H1 (cell line): Measurements from ENCODE around the gene CAT. TPM values are rescaled to one million over a fixed set of nuclear protein-coding genes. Genes with fewer than 3 reads are reported as not detected.

Experiments used
- CTCF ChIA-PET: fragments of 300-600 bp; sonication (Branson Sonifier 250); formaldehyde crosslinking; loops from one replicate; lab custom pipeline; 2021; ENCODE audit not compliant: partially characterized antibody; lab: Charles Lee
- POLR2A ChIA-PET: fragments of 300-600 bp; sonication (Branson Sonifier 250); formaldehyde crosslinking; loops from one replicate; lab custom pipeline; 2021; ENCODE audit warnings: inconsistent platforms; ENCODE audit not compliant: partially characterized antibody; lab: Charles Lee
- DNase-seq, 2 experiments: peaks; one replicate each; pipeline versions ENCODE4 v3.0.0 to v3.0.0-alpha.2; 2010 to 2022; ENCODE audit warnings: low spot score in 2 of 2, low read depth in 1 of 2, mixed read lengths in 1 of 2
- FAIRE-seq: peaks from 2 replicates; lab custom pipeline; 2011; peaks lifted over from hg19 to GRCh38; lab: Jason Lieb, UNC
- H2AFZ ChIP-seq: 2 replicates; pipeline ENCODE4 v1.8.1; 2012; ENCODE audit warnings: low read length, inconsistent platforms
- H2AK5ac ChIP-seq: 2 replicates; pipeline ENCODE4 v1.6.1; 2013; ENCODE audit warnings: low read depth, low read length
- H2BK120ac ChIP-seq: replicated peaks from 2 replicates; pipeline ENCODE3; 2013; ENCODE audit warnings: low read depth, low read length, inconsistent platforms
- H2BK12ac ChIP-seq: 2 replicates; pipeline ENCODE4 v1.6.1; 2013; ENCODE audit warnings: low read depth, low read length
- H2BK15ac ChIP-seq: 2 replicates; pipeline ENCODE4 v1.6.1; 2013; ENCODE audit warnings: low read length
- H2BK20ac ChIP-seq: 2 replicates; pipeline ENCODE4 v1.6.1; 2013; ENCODE audit warnings: low read length
- H2BK5ac ChIP-seq: 2 replicates; pipeline ENCODE4 v1.6.1; 2013; ENCODE audit warnings: low read depth, low read length
- H3K14ac ChIP-seq: 2 replicates; pipeline ENCODE4 v1.6.1; 2013; ENCODE audit warnings: inconsistent platforms; ENCODE audit not compliant: insufficient read length
- H3K18ac ChIP-seq: 2 replicates; pipeline ENCODE4 v1.6.1; 2013; ENCODE audit warnings: low read length; ENCODE audit errors: extremely low read depth
- H3K23ac ChIP-seq: 2 replicates; pipeline ENCODE4 v1.6.1; 2013; ENCODE audit warnings: inconsistent platforms; ENCODE audit not compliant: insufficient read length
- H3K23me2 ChIP-seq: 2 replicates; pipeline ENCODE4 v1.6.1; 2013; ENCODE audit warnings: low read depth, low read length
- H3K27ac ChIP-seq: 2 replicates; pipeline ENCODE4 v1.6.1; 2011; ENCODE audit warnings: low read depth, low read length, inconsistent platforms
- H3K27me3 ChIP-seq, 4 experiments: replicated peaks in 1 of 4; 1 replicate in 1 of 4; 2 replicates in 3 of 4; pipeline versions ENCODE4 v1.6.1 to v1.8.1; 2011 to 2013; ENCODE audit warnings: low read length in 3 of 4, mild to moderate bottlenecking in 3 of 4, inconsistent platforms in 2 of 4, mixed read lengths in 2 of 4, moderate library complexity in 1 of 4; ENCODE audit not compliant: control insufficient read depth in 3 of 4, insufficient read depth in 3 of 4; ENCODE audit errors: extremely low read depth in 1 of 4
- H3K36me3 ChIP-seq, 4 experiments: 2 replicates each; pipeline versions ENCODE4 v1.6.1 to v1.8.1; 2011 to 2013; ENCODE audit warnings: mild to moderate bottlenecking in 4 of 4, low read length in 3 of 4, moderate library complexity in 2 of 4, control low read depth in 1 of 4, inconsistent platforms in 1 of 4; ENCODE audit not compliant: insufficient read depth in 4 of 4, control insufficient read depth in 2 of 4
- H3K4ac ChIP-seq: replicated peaks from 2 replicates; pipeline ENCODE3; 2013; ENCODE audit warnings: low read length, low read depth, mixed read lengths, inconsistent platforms; ENCODE audit not compliant: insufficient read length
- H3K4me1 ChIP-seq, 4 experiments: replicated peaks in 1 of 4; 1 replicate in 1 of 4; 2 replicates in 3 of 4; pipeline versions ENCODE4 v1.6.1 to v1.8.1; 2011 to 2013; ENCODE audit warnings: low read length in 3 of 4, inconsistent platforms in 2 of 4, mixed read lengths in 1 of 4; ENCODE audit not compliant: insufficient read depth in 4 of 4, control insufficient read depth in 3 of 4
- H3K4me2 ChIP-seq, 2 experiments: 2 replicates each; pipeline versions ENCODE4 v1.6.1 to v1.8.1; 2011 to 2013; ENCODE audit warnings: low read depth in 2 of 2, low read length in 2 of 2, control low read depth in 1 of 2, inconsistent platforms in 1 of 2, mild to moderate bottlenecking in 1 of 2; ENCODE audit not compliant: insufficient read depth in 1 of 2
- H3K4me3 ChIP-seq, 4 experiments: fragments of 200-600, 300-600 bp in 1 of 4; sonication (generic), shearing (Covaris generic), sonication (Bioruptor Twin) in 1 of 4; 2 replicates each; pipeline versions ENCODE4 v1.5.1 to v1.8.1; 2011 to 2016; ENCODE audit warnings: low read length in 4 of 4, low read depth in 3 of 4, control low read depth in 2 of 4, inconsistent platforms in 2 of 4, mild to moderate bottlenecking in 2 of 4, mixed read lengths in 1 of 4, moderate library complexity in 1 of 4; ENCODE audit not compliant: insufficient read depth in 2 of 4; ENCODE audit errors: extremely low read depth in 1 of 4
- H3K56ac ChIP-seq: replicated peaks from 2 replicates; pipeline ENCODE3; 2013; ENCODE audit warnings: low read depth, mild to moderate bottlenecking, mixed read lengths, low read length, inconsistent platforms; ENCODE audit not compliant: insufficient read length
- H3K79me1 ChIP-seq: 2 replicates; pipeline ENCODE4 v1.6.1; 2013; ENCODE audit warnings: low read depth, low read length, control low read depth
- H3K79me2 ChIP-seq, 2 experiments: 2 replicates each; pipeline versions ENCODE4 v1.6.1 to v1.8.1; 2012 to 2013; ENCODE audit warnings: low read length in 2 of 2, mild to moderate bottlenecking in 2 of 2, inconsistent platforms in 1 of 2; ENCODE audit not compliant: insufficient read depth in 2 of 2, control insufficient read depth in 1 of 2
- H3K9ac ChIP-seq, 4 experiments: replicated peaks in 1 of 4; 1 replicate in 1 of 4; 2 replicates in 3 of 4; pipeline versions ENCODE4 v1.6.1 to v1.8.1; 2011 to 2013; ENCODE audit warnings: low read depth in 3 of 4, low read length in 3 of 4, control low read depth in 2 of 4, mild to moderate bottlenecking in 2 of 4, moderate library complexity in 2 of 4, inconsistent platforms in 1 of 4; ENCODE audit errors: extremely low read depth in 1 of 4
- H3K9me3 ChIP-seq, 2 experiments: 2 replicates each; pipeline versions ENCODE4 v1.6.1 to v1.8.1; 2012 to 2013; ENCODE audit warnings: mild to moderate bottlenecking in 2 of 2, moderate library complexity in 2 of 2, control low read depth in 1 of 2, inconsistent platforms in 1 of 2, low read depth in 1 of 2, low read length in 1 of 2, mixed read lengths in 1 of 2; ENCODE audit not compliant: insufficient read depth in 2 of 2
- H4K20me1 ChIP-seq, 2 experiments: replicated peaks in 1 of 2; 2 replicates each; pipeline versions ENCODE3 to v1.8.1; 2011 to 2013; ENCODE audit warnings: inconsistent platforms in 2 of 2, low read length in 2 of 2, mild to moderate bottlenecking in 1 of 2; ENCODE audit not compliant: insufficient read depth in 2 of 2, control insufficient read depth in 1 of 2
- H4K5ac ChIP-seq: 2 replicates; pipeline ENCODE4 v1.6.1; 2013; ENCODE audit warnings: low read length, low read depth, mixed read lengths, inconsistent platforms; ENCODE audit not compliant: insufficient read length
- H4K8ac ChIP-seq: 2 replicates; pipeline ENCODE4 v1.8.0; 2013; ENCODE audit warnings: mild to moderate bottlenecking, moderate library complexity, low read length, inconsistent platforms; ENCODE audit not compliant: insufficient read depth; ENCODE audit errors: extremely low read depth
- H4K91ac ChIP-seq: replicated peaks from 2 replicates; pipeline ENCODE3; 2013; ENCODE audit warnings: low read length, mixed read lengths, inconsistent platforms; ENCODE audit not compliant: insufficient read length
- CBX5 ChIP-seq: fragments of 300-800, 300-1000 bp; sonication (generic); IDR thresholded peaks from 2 replicates; pipeline ENCODE4 v1.7.1; 2016; ENCODE audit warnings: antibody characterized with exemption, low read length, low read depth
- EP300 ChIP-seq, 2 experiments: IDR thresholded peaks; 1 replicate in 1 of 2; 2 replicates in 1 of 2; pipeline ENCODE4 v1.6.1; 2011 to 2012; ENCODE audit warnings: low read depth in 2 of 2, low read length in 2 of 2, mild to moderate bottlenecking in 2 of 2, borderline replicate concordance in 1 of 2, inconsistent platforms in 1 of 2, moderate library complexity in 1 of 2
- GABPA ChIP-seq: IDR thresholded peaks from 2 replicates; pipeline ENCODE4 v1.6.1; 2011; ENCODE audit warnings: mild to moderate bottlenecking, low read length, moderate library complexity, borderline replicate concordance; ENCODE audit not compliant: insufficient read depth
- GTF2F1 ChIP-seq: IDR thresholded peaks from 2 replicates; pipeline ENCODE4 v1.6.1; 2012; ENCODE audit warnings: low read depth, low read length, improper control_type of control experiment, borderline replicate concordance
- HDAC2 ChIP-seq, 2 experiments: fragments of 300-600 bp in 1 of 2; sonication (generic) in 1 of 2; IDR thresholded peaks; 2 replicates each; pipeline ENCODE4 v1.6.1; 2011 to 2012; ENCODE audit warnings: low read depth in 2 of 2, low read length in 2 of 2, mild to moderate bottlenecking in 2 of 2, moderate library complexity in 2 of 2, borderline replicate concordance in 1 of 2, inconsistent platforms in 1 of 2
- POLR2AphosphoS5 ChIP-seq: IDR thresholded peaks from 2 replicates; pipeline ENCODE4 v1.6.1; 2011; ENCODE audit warnings: low read depth, low read length
- SIRT6 ChIP-seq: IDR thresholded peaks from one replicate; pipeline ENCODE4 v1.7.1; 2012; ENCODE audit warnings: low read length, inconsistent platforms
- SP1 ChIP-seq: IDR thresholded peaks from 2 replicates; pipeline ENCODE4 v1.6.1; 2011; ENCODE audit warnings: low read depth, low read length
- SP4 ChIP-seq: IDR thresholded peaks from 2 replicates; pipeline ENCODE4 v1.6.1; 2012; ENCODE audit warnings: low read length, inconsistent platforms
- TAF7 ChIP-seq: optimal IDR thresholded peaks from 2 replicates; pipeline ENCODE3; 2011; ENCODE audit warnings: low read depth, mild to moderate bottlenecking, inconsistent platforms, low read length, moderate library complexity, borderline replicate concordance
- WGBS, 2 experiments: shearing (Covaris generic) in 1 of 2; methylation state at CpG; one replicate each; pipeline versions ENCODE4 v1.1.6 to v1.1.7; 2013 to 2015; ENCODE audit warnings: low lambda C conversion rate in 2 of 2, mixed read lengths in 2 of 2, inconsistent platforms in 1 of 2, low coverage in 1 of 2, missing lambda C conversion rate in 1 of 2; ENCODE audit not compliant: insufficient replicate concordance in 2 of 2, insufficient coverage in 1 of 2, insufficient read length in 1 of 2; ENCODE audit errors: extremely low coverage in 1 of 2, missing lambda C conversion rate in 1 of 2; 5-methylcytosine and 5-hydroxymethylcytosine counted together
- polyA plus RNA-seq, 7 experiments: library from polyadenylated mRNA; depleted of rRNA in 3 of 7; stranded (reverse) in 5 of 7; unstranded in 2 of 7; fragments of >200 nt in 5 of 7; fragments of 200-250 nt in 2 of 7; gene quantifications; 1 replicate in 5 of 7; 2 replicates in 1 of 7; 4 replicates in 1 of 7; pipeline versions ENCODE4 v1.2.1 to v1.2.3, GENCODE V29; 2011 to 2013; ENCODE audit warnings: missing spikeins in 2 of 7, mixed read lengths in 2 of 7
- total RNA-seq: library from RNA; stranded (reverse); fragmentation: NEBNext Ultra II Directional; extraction: Animal tissue kit (Norgen Biotek cat#: 25700); gene quantifications from 2 replicates; pipeline ENCODE4 v1.2.1, GENCODE V29; 2021
- TF ChIP-seq, protein P1 (sequence below): IDR thresholded peaks from 2 replicates; pipeline ENCODE4 v1.6.1; 2012; ENCODE audit warnings: low read length, inconsistent platforms

The CAT gene
- total and polyA plus RNA-seq, 2 of the 8 experiments (the other 6 are each of a cell fraction or from before 2014, with no cell fraction given): 9.6 to 15.0 TPM

DNA sequence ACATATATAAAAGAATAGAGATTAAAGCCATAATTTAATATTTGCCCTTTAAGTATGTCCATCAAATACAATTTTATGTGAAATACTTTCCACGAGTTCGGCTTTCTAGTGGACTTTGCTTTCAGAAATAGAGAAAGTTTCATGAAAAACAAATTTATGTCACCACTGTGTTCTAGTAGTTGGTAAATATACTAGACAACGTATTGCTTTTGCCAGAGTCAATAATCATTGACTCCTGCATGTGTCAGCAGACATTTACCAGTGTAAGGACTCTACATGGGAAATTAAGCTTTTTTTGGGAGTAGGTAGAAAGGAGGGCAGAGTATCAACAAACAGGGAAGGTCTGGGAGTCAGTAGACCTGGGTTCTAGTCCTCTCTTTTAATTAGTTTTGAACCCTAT lies 32.3 kb upstream of the CAT start:
- H4K20me1 ChIP-seq: no peaks in the 10 kb centered on the region
- no peaks in the 10 kb centered on the region for H3K36me3 ChIP-seq
- H3K4me2 ChIP-seq: no peak overlapping the region
- H3K23me2 ChIP-seq: no peaks in the 10 kb centered on the region; the same call in 1 of the 2 replicates
- no peak overlapping the region for H4K91ac ChIP-seq
- no peak overlapping the region for H2BK20ac ChIP-seq
- H2BK15ac ChIP-seq: no peak overlapping the region
- no peak overlapping the region for H3K27ac ChIP-seq
- H2AFZ ChIP-seq: no peak overlapping the region
- no peak overlapping the region for H3K9ac ChIP-seq
- H3K18ac ChIP-seq: no peak overlapping the region
- FAIRE-seq (no peak), DNase-seq (no peak)
- H3K79me2 ChIP-seq: no peaks in the 10 kb centered on the region
- H3K23ac ChIP-seq: no peak overlapping the region
- no peak overlapping the region for H4K8ac ChIP-seq
- no peak overlapping the region for H3K4me3 ChIP-seq
- H4K5ac ChIP-seq: no peak overlapping the region
- no peak overlapping the region for H3K14ac ChIP-seq
- no peaks in the 10 kb centered on the region for H3K79me1 ChIP-seq
- no peak overlapping the region for H3K56ac ChIP-seq
- no peak overlapping the region for H2BK5ac ChIP-seq
- no peak overlapping the region for H2AK5ac ChIP-seq
- no peaks in the 10 kb centered on the region for H3K4me1 ChIP-seq
- no peaks in the 10 kb centered on the region for H3K27me3 ChIP-seq
- WGBS, 2 experiments: 86% methylated on average over 3 of the region's 3 CpGs; no CpG with 5 or more reads in 1 of the 2 experiments
- no peak overlapping the region for H2BK12ac ChIP-seq
- no peak overlapping the region for H3K4ac ChIP-seq
- ChIA-PET POLR2A (no interaction called here), CTCF (interaction anchor here (2.6 kb wide), 1 partner anchor 11 kb away, joined by 15 read pairs; no protein-coding TSS in a partner anchor)
- no peaks in the 10 kb centered on the region for H3K9me3 ChIP-seq
- no peak overlapping the region for H2BK120ac ChIP-seq
- TF ChIP-seq CBX5 (no peak), TAF7 (no peak), GABPA (no peak), SP1 (no peak), SP4 (no peak), HDAC2 (IDR thresholded peaks at IDR 0.05; ENCODE audit: borderline replicate concordance in 1 of 2, low read depth in 2 of 2, low read length in 2 of 2) (no peak), GTF2F1 (no peak), EP300 (IDR thresholded peaks at IDR 0.05; ENCODE audit: borderline replicate concordance in 1 of 2, low read depth in 2 of 2, low read length in 2 of 2) (no peak), SIRT6 (no peak), POLR2AphosphoS5 (no peak)
- TF ChIP-seq, protein P1, sequence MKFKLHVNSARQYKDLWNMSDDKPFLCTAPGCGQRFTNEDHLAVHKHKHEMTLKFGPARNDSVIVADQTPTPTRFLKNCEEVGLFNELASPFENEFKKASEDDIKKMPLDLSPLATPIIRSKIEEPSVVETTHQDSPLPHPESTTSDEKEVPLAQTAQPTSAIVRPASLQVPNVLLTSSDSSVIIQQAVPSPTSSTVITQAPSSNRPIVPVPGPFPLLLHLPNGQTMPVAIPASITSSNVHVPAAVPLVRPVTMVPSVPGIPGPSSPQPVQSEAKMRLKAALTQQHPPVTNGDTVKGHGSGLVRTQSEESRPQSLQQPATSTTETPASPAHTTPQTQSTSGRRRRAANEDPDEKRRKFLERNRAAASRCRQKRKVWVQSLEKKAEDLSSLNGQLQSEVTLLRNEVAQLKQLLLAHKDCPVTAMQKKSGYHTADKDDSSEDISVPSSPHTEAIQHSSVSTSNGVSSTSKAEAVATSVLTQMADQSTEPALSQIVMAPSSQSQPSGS: no peak
